ENCODE results near the gene HTR3E. TPM values are rescaled to one million over a fixed set of nuclear protein-coding genes. Genes with fewer than 3 reads are reported as not detected.

Gene HTR3E
- polyA plus RNA-seq, 10 donors, result not detected

- peak in 1 of 3 donors; percentile 80 for DNase-seq
Measured at GRCh38 chr3:184155644-184156521, 59.0 kb downstream of the HTR3E start.

GRCh38 chr3:184156522-184156955 lies 59.7 kb downstream of the HTR3E start:
- DNase-seq, result peak in 2 of 3 donors; percentile 83 to 93

Other genes starting within 250 kb of the HTR3E start
- gene PARL, start 212.2 kb upstream of the HTR3E start, polyA plus RNA-seq (ENCODE audit: insufficient read length in 10 of 10), result 10 to 100 TPM; 25.0 to 39.7 (median 31.6) TPM
- 10 to 100 TPM; 17.1 to 40.2 (median 24.6) TPM for gene ABCC5, start 79.2 kb upstream of the HTR3E start, polyA plus RNA-seq (ENCODE audit: insufficient read length in 10 of 10)
- not detected for gene HTR3D, start 65.3 kb upstream of the HTR3E start, polyA plus RNA-seq (ENCODE audit: insufficient read length in 10 of 10)
- gene HTR3C, start 44.0 kb upstream of the HTR3E start, polyA plus RNA-seq (ENCODE audit: insufficient read length in 10 of 10), result not detected
- 10 to 100 TPM; 30.4 to 42.6 (median 35.5) TPM for gene EIF2B5, start 38.3 kb downstream of the HTR3E start, polyA plus RNA-seq (ENCODE audit: insufficient read length in 10 of 10)
- gene DVL3, start 58.3 kb downstream of the HTR3E start, polyA plus RNA-seq (ENCODE audit: insufficient read length in 10 of 10), result 10 to 100 TPM; 67.8 to 98.1 (median 76.6) TPM
- 100 to 1,000 TPM; 185 to 233 (median 199) TPM for gene AP2M1, start 77.8 kb downstream of the HTR3E start, polyA plus RNA-seq (ENCODE audit: insufficient read length in 10 of 10)
- 10 to 100 TPM; 38.3 to 52.9 (median 44.8) TPM for gene ABCF3, start 89.1 kb downstream of the HTR3E start, polyA plus RNA-seq (ENCODE audit: insufficient read length in 10 of 10)
- gene VWA5B2, start 132.5 kb downstream of the HTR3E start, polyA plus RNA-seq (ENCODE audit: insufficient read length in 10 of 10), result under 1 TPM in 9 of 10 donors, not detected in 1; 0.24 to 0.84 (median 0.48) TPM
- 10 to 100 TPM; 19.3 to 25.0 (median 21.2) TPM for gene ALG3, start 151.9 kb downstream of the HTR3E start, polyA plus RNA-seq (ENCODE audit: insufficient read length in 10 of 10)
- gene EEF1AKMT4, start 152.6 kb downstream of the HTR3E start, polyA plus RNA-seq (ENCODE audit: insufficient read length in 10 of 10), result 1 to 10 TPM in 8 of 10 donors, under 1 TPM in 2; 0.67 to 2.3 (median 1.5) TPM
- gene CAMK2N2, start 164.5 kb downstream of the HTR3E start, polyA plus RNA-seq (ENCODE audit: insufficient read length in 10 of 10), result under 1 TPM in 4 of 10 donors, not detected in 6; 0.10 to 0.22 (median 0.13) TPM
- gene ECE2, start 179.0 kb downstream of the HTR3E start, polyA plus RNA-seq (ENCODE audit: insufficient read length in 10 of 10), result under 1 TPM in 1 of 10 donors, not detected in 9; 0.16 TPM
- 100 to 1,000 TPM; 149 to 175 (median 165) TPM for gene PSMD2, start 202.2 kb downstream of the HTR3E start, polyA plus RNA-seq (ENCODE audit: insufficient read length in 10 of 10)
- gene EIF4G1, start 217.5 kb downstream of the HTR3E start, polyA plus RNA-seq (ENCODE audit: insufficient read length in 10 of 10), result 100 to 1,000 TPM; 155 to 234 (median 181) TPM
- gene FAM131A, start 240.5 kb downstream of the HTR3E start, polyA plus RNA-seq (ENCODE audit: insufficient read length in 10 of 10), result 10 to 100 TPM in 7 of 10 donors, 1 to 10 TPM in 3; 8.4 to 13.3 (median 10.7) TPM

Measured in muscle of back (tissue), 11 donors.